Suprapubic skin (tissue), 4 donors: ENCODE measurements around the gene PODXL2. TPM values are rescaled to one million over a fixed set of nuclear protein-coding genes. Genes with fewer than 3 reads are reported as not detected.
"Not testable (repeated sequence)": the region's sequence is repeated elsewhere in the genome, so short reads cannot be mapped to it uniquely, and the experiment has no call there.

Experiments
- DNase-seq, 2 donors: peaks; one replicate each; pipeline ENCODE4 v3.0.0-alpha.2; 2019; ENCODE audit warnings: low spot score in 2 of 2
- H3K27ac ChIP-seq: fragments of 200-600 bp; sonication (generic); one replicate; pipeline ENCODE4 v1.5.1; 2019
- H3K27me3 ChIP-seq: fragments of 200-600 bp; sonication (generic); one replicate; pipeline ENCODE4 v1.5.1; 2019
- H3K36me3 ChIP-seq: fragments of 200-600 bp; sonication (generic); one replicate; pipeline ENCODE4 v1.5.1; 2019
- H3K4me1 ChIP-seq: fragments of 200-600 bp; sonication (generic); one replicate; pipeline ENCODE4 v1.5.1; 2019
- H3K4me3 ChIP-seq: fragments of 200-600 bp; sonication (generic); one replicate; pipeline ENCODE4 v1.5.1; 2019; ENCODE audit warnings: mild to moderate bottlenecking
- H3K9me3 ChIP-seq: fragments of 200-600 bp; sonication (generic); one replicate; pipeline ENCODE4 v1.5.1; 2019
- EP300 ChIP-seq: sonication (generic); formaldehyde crosslinking; IDR thresholded peaks from one replicate; pipeline ENCODE4 v1.6.1; 2017; ENCODE audit warnings: antibody characterized with exemption
- POLR2A ChIP-seq, 2 donors: fragments of 450-650 bp; IDR thresholded peaks; one replicate each; pipeline ENCODE4 v1.6.1; 2017; ENCODE audit warnings: antibody characterized with exemption in 2 of 2, mild to moderate bottlenecking in 2 of 2, moderate library complexity in 2 of 2
- POLR2AphosphoS5 ChIP-seq, 3 donors: sonication (generic); formaldehyde crosslinking; IDR thresholded peaks; one replicate each; pipeline ENCODE4 v1.6.1; 2017; ENCODE audit warnings: antibody characterized with exemption in 3 of 3
- WGBS: methylation state at CpG from one replicate; pipeline ENCODE4 v1.1.5; 2018; 5-methylcytosine and 5-hydroxymethylcytosine counted together
- total RNA-seq, 4 donors: library from RNA; depleted of rRNA; stranded (reverse); fragments of >200 nt; gene quantifications; one replicate each; pipeline ENCODE4 v1.1.0, GENCODE V29; 2016
- TF ChIP-seq, protein P1 (sequence below), 2 donors: fragments of 200-600 bp in 1 of 2; fragments of 450-650 bp in 1 of 2; sonication (generic) in 1 of 2; IDR thresholded peaks; one replicate each; pipeline ENCODE4 v1.5.1; 2016 to 2019; ENCODE audit warnings: antibody characterized with exemption in 2 of 2, mild to moderate bottlenecking in 1 of 2, moderate library complexity in 1 of 2

PODXL2 gene
- total RNA-seq, 4 donors from 2014 or later: 8.0 to 15.4 (median 11.2) TPM

DNA sequence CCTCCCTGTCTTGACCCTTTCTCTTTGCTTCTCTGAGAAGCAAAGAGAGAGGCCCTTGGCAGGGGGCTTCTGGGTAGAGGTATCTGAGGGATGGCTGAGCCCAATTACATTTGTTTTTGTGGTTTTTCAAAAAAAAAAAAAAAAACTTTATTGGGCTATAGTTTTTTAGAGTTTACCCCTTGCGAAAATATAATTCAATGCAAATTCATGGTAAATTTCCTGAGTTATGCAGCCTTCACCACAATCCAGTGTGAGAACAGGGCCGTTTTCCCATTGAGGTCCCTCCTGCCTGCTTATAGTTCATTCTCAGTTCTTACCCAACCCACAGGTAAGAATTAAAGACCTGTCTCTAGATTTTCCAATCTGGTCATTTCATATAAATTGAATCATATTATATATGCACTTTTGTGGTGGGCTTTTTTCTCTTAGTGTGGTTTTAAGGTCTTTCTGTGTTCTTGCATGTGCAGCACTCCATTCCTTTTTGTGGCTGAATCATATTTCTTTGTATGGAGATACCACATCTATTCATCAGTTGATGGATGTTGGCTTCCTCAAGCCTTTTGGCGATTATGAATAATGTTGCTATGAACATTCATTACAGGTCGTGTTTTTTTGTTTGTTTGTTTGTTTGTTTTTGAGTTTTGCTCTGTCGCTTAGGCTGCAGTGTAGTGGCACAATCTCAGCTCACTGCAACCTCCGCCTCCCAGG lies 28.1 kb upstream of the PODXL2 start:
- TF ChIP-seq EP300: no peak
- TF ChIP-seq POLR2A (IDR thresholded peaks at IDR 0.05): no peak
- 86% methylated on average over 6 of the region's 6 CpGs for WGBS
- no peaks in the 10 kb centered on the region for H3K9me3 ChIP-seq
- H3K27ac ChIP-seq: no peak overlapping the region
- H3K27me3 ChIP-seq: no peaks in the 10 kb centered on the region
- no peak overlapping the region for H3K4me3 ChIP-seq
- peaks cover 15% of the 10 kb centered on the region for H3K36me3 ChIP-seq
- H3K4me1 ChIP-seq: peaks cover 18% of the 10 kb centered on the region
- no peak for DNase-seq

DNA sequence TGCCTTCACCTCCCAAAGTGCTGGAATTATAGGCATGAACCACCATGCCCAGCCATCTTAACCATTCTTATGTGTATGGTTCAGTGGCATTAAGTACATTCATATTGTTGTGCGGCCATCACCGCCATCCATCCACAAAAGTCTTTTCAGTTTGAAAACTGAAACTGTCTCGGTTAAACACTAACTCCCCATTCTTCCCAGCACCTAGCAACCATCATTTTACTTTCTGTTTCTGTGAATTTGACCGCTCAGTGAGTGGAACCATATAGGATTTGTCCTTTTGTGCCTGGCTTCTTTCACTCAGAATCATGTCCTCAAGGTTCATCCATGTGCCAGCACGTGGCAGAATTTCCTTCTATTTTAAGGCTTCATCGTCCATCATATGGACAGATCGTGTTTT lies 24.9 kb upstream of the PODXL2 start:
- 85% methylated on average over 7 of the region's 7 CpGs for WGBS
- Histone ChIP-seq H3K4me3 (no peak overlapping the region), H3K27me3 (no peaks in the 10 kb centered on the region), H3K4me1 (peaks cover 4% of the 10 kb centered on the region), H3K27ac (no peak overlapping the region), H3K9me3 (no peaks in the 10 kb centered on the region), H3K36me3 (peaks cover 46% of the 10 kb centered on the region)
- TF ChIP-seq POLR2AphosphoS5 (IDR thresholded peaks at IDR 0.05) (no peak), POLR2A (IDR thresholded peaks at IDR 0.05) (no peak), EP300 (no peak)
- TF ChIP-seq, protein P1, sequence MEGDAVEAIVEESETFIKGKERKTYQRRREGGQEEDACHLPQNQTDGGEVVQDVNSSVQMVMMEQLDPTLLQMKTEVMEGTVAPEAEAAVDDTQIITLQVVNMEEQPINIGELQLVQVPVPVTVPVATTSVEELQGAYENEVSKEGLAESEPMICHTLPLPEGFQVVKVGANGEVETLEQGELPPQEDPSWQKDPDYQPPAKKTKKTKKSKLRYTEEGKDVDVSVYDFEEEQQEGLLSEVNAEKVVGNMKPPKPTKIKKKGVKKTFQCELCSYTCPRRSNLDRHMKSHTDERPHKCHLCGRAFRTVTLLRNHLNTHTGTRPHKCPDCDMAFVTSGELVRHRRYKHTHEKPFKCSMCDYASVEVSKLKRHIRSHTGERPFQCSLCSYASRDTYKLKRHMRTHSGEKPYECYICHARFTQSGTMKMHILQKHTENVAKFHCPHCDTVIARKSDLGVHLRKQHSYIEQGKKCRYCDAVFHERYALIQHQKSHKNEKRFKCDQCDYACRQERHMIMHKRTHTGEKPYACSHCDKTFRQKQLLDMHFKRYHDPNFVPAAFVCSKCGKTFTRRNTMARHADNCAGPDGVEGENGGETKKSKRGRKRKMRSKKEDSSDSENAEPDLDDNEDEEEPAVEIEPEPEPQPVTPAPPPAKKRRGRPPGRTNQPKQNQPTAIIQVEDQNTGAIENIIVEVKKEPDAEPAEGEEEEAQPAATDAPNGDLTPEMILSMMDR (IDR thresholded peaks at IDR 0.05): no peak
- DNase-seq: no peak

DNA sequence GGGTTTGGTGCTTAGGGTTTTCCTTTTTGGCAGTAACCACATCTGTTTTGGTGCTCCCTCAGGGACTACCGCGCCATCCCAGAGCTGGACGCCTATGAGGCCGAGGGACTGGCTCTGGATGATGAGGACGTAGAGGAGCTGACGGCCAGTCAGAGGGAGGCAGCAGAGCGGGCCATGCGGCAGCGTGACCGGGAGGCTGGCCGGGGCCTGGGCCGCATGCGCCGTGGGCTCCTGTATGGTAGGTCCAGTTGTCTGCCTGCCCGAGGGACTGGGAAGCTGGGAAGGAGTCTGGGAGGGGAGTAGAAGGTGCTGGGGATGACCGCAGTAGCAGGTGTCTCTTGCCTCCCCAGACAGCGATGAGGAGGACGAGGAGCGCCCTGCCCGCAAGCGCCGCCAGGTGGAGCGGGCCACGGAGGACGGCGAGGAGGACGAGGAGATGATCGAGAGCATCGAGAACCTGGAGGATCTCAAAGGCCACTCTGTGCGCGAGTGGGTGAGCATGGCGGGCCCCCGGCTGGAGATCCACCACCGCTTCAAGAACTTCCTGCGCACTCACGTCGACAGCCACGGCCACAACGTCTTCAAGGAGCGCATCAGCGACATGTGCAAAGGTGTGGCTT lies 24.3 kb upstream of the PODXL2 start:
- Histone ChIP-seq H3K4me3 (no peak overlapping the region), H3K4me1 (no peaks in the 10 kb centered on the region), H3K27ac (no peak overlapping the region), H3K9me3 (no peaks in the 10 kb centered on the region), H3K27me3 (no peaks in the 10 kb centered on the region), H3K36me3 (peaks cover 50% of the 10 kb centered on the region)
- TF ChIP-seq, protein P1 (IDR thresholded peaks at IDR 0.05): no peak
- TF ChIP-seq EP300: no peak
- TF ChIP-seq POLR2A (IDR thresholded peaks at IDR 0.05): no peak
- TF ChIP-seq POLR2AphosphoS5 (IDR thresholded peaks at IDR 0.05): no peak
- WGBS: 94% methylated on average over 40 of the region's 41 CpGs
- DNase-seq: no peak

DNA sequence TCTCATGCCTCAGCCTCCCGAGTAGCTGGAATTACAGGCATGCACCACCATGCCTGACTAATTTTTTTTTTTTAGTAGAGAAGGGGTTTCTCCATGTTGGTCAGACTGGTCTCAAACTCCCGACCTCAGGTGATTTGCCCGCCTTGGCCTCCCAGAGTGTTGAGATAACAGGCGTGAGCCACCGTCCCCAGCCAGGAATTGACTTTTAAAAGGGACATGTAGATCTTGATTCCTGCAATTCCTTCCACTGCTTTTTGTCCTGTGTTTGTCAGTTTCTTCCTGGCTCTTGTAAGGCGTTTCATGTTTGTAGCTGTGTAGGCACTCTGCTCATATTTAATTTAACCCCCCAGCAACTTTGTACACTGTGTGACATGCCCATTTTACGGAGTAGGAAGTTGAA lies 23.4 kb upstream of the PODXL2 start:
- not testable (repeated sequence) for H3K27ac ChIP-seq, H3K9me3 ChIP-seq, H3K27me3 ChIP-seq, H3K4me1 ChIP-seq, DNase-seq, H3K4me3 ChIP-seq
- H3K36me3 ChIP-seq: peaks cover 58% of the 10 kb centered on the region
- 95% methylated on average over 7 of the region's 7 CpGs for WGBS

DNA sequence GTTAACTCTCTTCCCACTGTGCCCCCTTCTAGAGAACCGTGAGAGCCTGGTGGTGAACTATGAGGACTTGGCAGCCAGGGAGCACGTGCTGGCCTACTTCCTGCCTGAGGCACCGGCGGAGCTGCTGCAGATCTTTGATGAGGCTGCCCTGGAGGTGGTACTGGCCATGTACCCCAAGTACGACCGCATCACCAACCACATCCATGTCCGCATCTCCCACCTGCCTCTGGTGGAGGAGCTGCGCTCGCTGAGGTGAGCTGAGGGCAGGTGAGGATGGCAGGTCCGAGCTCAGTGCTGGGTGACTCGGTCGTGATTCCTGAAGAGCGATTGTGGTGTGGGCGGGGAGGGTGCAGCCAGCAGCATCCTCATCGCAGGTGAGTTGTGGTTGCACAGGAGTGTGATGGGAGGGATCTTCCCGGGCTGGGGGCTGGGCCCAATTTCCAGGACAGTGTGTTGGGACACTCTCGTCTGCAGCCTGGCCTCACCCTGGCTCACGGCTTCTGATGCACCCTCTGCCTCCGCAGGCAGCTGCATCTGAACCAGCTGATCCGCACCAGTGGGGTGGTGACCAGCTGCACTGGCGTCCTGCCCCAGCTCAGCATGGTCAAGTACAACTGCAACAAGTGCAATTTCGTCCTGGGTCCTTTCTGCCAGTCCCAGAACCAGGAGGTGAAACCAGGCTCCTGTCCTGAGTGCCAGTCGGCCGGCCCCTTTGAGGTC lies 22.7 kb upstream of the PODXL2 start:
- TF ChIP-seq POLR2A (IDR thresholded peaks at IDR 0.05): no peak
- no peak for TF ChIP-seq POLR2AphosphoS5 (IDR thresholded peaks at IDR 0.05)
- TF ChIP-seq, protein P1 (IDR thresholded peaks at IDR 0.05): no peak
- no peak for TF ChIP-seq EP300

DNA sequence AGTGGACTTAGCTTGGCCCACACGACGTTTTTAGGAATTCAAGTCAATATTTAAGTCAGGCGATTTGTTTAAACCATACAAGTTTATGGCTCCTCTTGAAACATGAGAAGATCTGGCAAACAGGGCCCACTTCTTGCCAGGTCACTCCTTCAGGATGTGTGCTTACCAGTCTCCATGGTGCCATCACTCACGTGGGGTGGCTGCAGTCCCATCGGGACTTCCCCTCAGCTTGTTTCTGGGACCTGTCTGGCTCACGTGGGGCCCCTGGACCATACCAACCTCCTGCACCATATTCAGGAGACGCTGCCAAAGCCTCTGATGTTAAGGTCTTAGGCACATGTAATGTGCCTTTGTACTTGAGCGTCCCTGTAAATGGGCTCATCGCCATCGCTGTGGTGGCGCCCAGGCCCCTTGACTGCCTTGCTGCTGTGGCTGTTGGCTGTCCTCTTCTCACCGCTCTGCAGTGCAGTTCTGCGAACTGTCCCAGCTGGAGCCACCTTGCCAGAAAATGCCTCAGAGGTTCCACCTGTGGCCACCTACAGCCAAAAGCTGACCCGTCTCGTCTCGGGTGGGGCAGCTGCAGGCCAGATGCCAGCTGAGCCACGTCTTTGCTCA lies 21.9 kb upstream of the PODXL2 start:
- no peaks in the 10 kb centered on the region for H3K27me3 ChIP-seq
- WGBS: 73% methylated on average over 16 of the region's 17 CpGs
- peaks cover 65% of the 10 kb centered on the region for H3K36me3 ChIP-seq
- no peak overlapping the region for H3K4me3 ChIP-seq
- no peaks in the 10 kb centered on the region for H3K4me1 ChIP-seq
- no peak for DNase-seq
- TF ChIP-seq, protein P1 (IDR thresholded peaks at IDR 0.05): no peak
- no peak for TF ChIP-seq POLR2A (IDR thresholded peaks at IDR 0.05)
- no peak for TF ChIP-seq EP300
- no peak for TF ChIP-seq POLR2AphosphoS5 (IDR thresholded peaks at IDR 0.05)
- no peak overlapping the region for H3K27ac ChIP-seq
- H3K9me3 ChIP-seq: no peaks in the 10 kb centered on the region

More for the DNA sequence above, 22.7 kb upstream of the PODXL2 start:
- H3K27me3 ChIP-seq: no peaks in the 10 kb centered on the region
- H3K27ac ChIP-seq: no peak overlapping the region
- 90% methylated on average over 10 of the region's 24 CpGs for WGBS
- peaks cover 64% of the 10 kb centered on the region for H3K36me3 ChIP-seq
- no peaks in the 10 kb centered on the region for H3K4me1 ChIP-seq
- H3K9me3 ChIP-seq: no peaks in the 10 kb centered on the region
- DNase-seq: no peak
- no peak overlapping the region for H3K4me3 ChIP-seq
